ENCODE data around the gene FSTL4.

The FSTL4 gene

GRCh38 chr5:133299021-133299420 is 313.3 kb downstream of the FSTL4 start:
- TF ChIP-seq CTCF (IDR thresholded peaks at IDR 0.05) (no peak), ZFX (IDR thresholded peaks at IDR 0.05; ENCODE audit: borderline replicate concordance) (no peak)
- no peak overlapping the region for H3K27ac ChIP-seq

GRCh38 chr5:133298447-133298846 is 313.9 kb downstream of the FSTL4 start:
- H3K27ac ChIP-seq = no peak overlapping the region
- TF ChIP-seq ZFX (IDR thresholded peaks at IDR 0.05; ENCODE audit: borderline replicate concordance) = no peak
- TF ChIP-seq CTCF (IDR thresholded peaks at IDR 0.05) = no peak

- TF ChIP-seq ZFX (IDR thresholded peaks at IDR 0.05; ENCODE audit: borderline replicate concordance) = no peak
- no peak for TF ChIP-seq CTCF (IDR thresholded peaks at IDR 0.05)
- H3K27ac ChIP-seq = no peak overlapping the region
These were observed 315.0 kb downstream of the FSTL4 start for GRCh38 chr5:133297293-133297692.

GRCh38 chr5:133296624-133297023 is 315.7 kb downstream of the FSTL4 start:
- TF ChIP-seq CTCF (IDR thresholded peaks at IDR 0.05) (no peak), ZFX (IDR thresholded peaks at IDR 0.05; ENCODE audit: borderline replicate concordance) (no peak)
- H3K27ac ChIP-seq = no peak overlapping the region

GRCh38 chr5:133295520-133295919 is 316.8 kb downstream of the FSTL4 start:
- H3K27ac ChIP-seq = no peak overlapping the region
- TF ChIP-seq CTCF (IDR thresholded peaks at IDR 0.05) (no peak), ZFX (IDR thresholded peaks at IDR 0.05; ENCODE audit: borderline replicate concordance) (no peak)

- TF ChIP-seq ZFX (IDR thresholded peaks at IDR 0.05; ENCODE audit: borderline replicate concordance) (no peak), CTCF (IDR thresholded peaks at IDR 0.05) (no peak)
- H3K27ac ChIP-seq = no peak overlapping the region
These were observed 318.0 kb downstream of the FSTL4 start for GRCh38 chr5:133294380-133294779.

GRCh38 chr5:133293960-133294359 is 318.4 kb downstream of the FSTL4 start:
- TF ChIP-seq ZFX (IDR thresholded peaks at IDR 0.05; ENCODE audit: borderline replicate concordance) = no peak
- TF ChIP-seq CTCF (IDR thresholded peaks at IDR 0.05) = no peak
- H3K27ac ChIP-seq = no peak overlapping the region
